B cell (primary cell): ENCODE measurements around the gene SYNE1. TPM values are rescaled to one million over a fixed set of nuclear protein-coding genes. Genes with fewer than 3 reads are reported as not detected.

Experiments used
- ATAC-seq: fragments of 200-7000 bp; cut with Tn5 transposase; one replicate; pipeline ENCODE4 v1.10.0; 2021; ENCODE audit warnings: low read depth, mild to moderate bottlenecking, moderate number of reproducible peaks, moderate library complexity
- CTCF ChIA-PET: fragments of 350-600 bp; sonication (Branson Sonifier 250); formaldehyde crosslinking; loops from one replicate; lab custom pipeline; 2021; ENCODE audit warnings: antibody characterized with exemption, inconsistent platforms; lab: Charles Lee
- POLR2A ChIA-PET: fragments of 350-600 bp; sonication (Branson Sonifier 250); formaldehyde crosslinking; loops from one replicate; lab custom pipeline; 2021; ENCODE audit warnings: antibody characterized with exemption; lab: Charles Lee
- DNase-seq: peaks from one replicate; pipeline ENCODE4 v3.0.0; 2013
- H2AFZ ChIP-seq: 2 replicates; pipeline ENCODE4 v1.6.1; 2012; ENCODE audit warnings: mild to moderate bottlenecking, low read depth, low read length; ENCODE audit not compliant: insufficient read depth, poor library complexity, severe bottlenecking
- H3K27ac ChIP-seq, 2 donors: 1 replicate in 1 of 2; 2 replicates in 1 of 2; pipeline ENCODE4 v1.5.1; 2012 to 2013; ENCODE audit warnings: low read length in 2 of 2, mild to moderate bottlenecking in 2 of 2, moderate library complexity in 1 of 2
- H3K27me3 ChIP-seq, 4 experiments: fragments of 200-600 bp in 1 of 4; sonication (generic) in 1 of 4; replicated peaks in 1 of 4; 1 replicate in 2 of 4; 2 replicates in 2 of 4; pipeline versions ENCODE4 v1.6.1 to v1.7.0; 2013 to 2016; ENCODE audit warnings: low read length in 3 of 4, mild to moderate bottlenecking in 2 of 4, mixed read lengths in 1 of 4, moderate library complexity in 1 of 4; ENCODE audit not compliant: insufficient read depth in 4 of 4, control insufficient read depth in 3 of 4; ENCODE audit errors: control extremely low read depth in 1 of 4
- H3K36me3 ChIP-seq, 2 experiments: replicated peaks in 1 of 2; 1 replicate in 1 of 2; 2 replicates in 1 of 2; pipeline versions ENCODE4 v1.6.1 to v1.7.1; 2013; ENCODE audit warnings: low read length in 1 of 2; ENCODE audit not compliant: insufficient read depth in 2 of 2, control insufficient read depth in 1 of 2; ENCODE audit errors: control extremely low read depth in 1 of 2, extremely low read depth in 1 of 2
- H3K4me1 ChIP-seq, 2 donors: fragments of 200-600 bp in 1 of 2; sonication (generic) in 1 of 2; 1 replicate in 1 of 2; 2 replicates in 1 of 2; pipeline versions ENCODE4 v1.5.1 to v1.6.1; 2013 to 2017; ENCODE audit warnings: low read length in 2 of 2; ENCODE audit not compliant: control insufficient read depth in 2 of 2, insufficient read depth in 2 of 2
- H3K4me2 ChIP-seq: replicated peaks from 2 replicates; pipeline ENCODE3; 2012; ENCODE audit warnings: mild to moderate bottlenecking, low read depth, low read length; ENCODE audit not compliant: poor library complexity, severe bottlenecking
- H3K4me3 ChIP-seq, 5 experiments: fragments of 200-600 bp in 1 of 5; sonication (generic) in 1 of 5; 1 replicate in 3 of 5; 2 replicates in 2 of 5; pipeline versions ENCODE4 v1.5.1 to v1.7.0; 2011 to 2016; ENCODE audit warnings: low read length in 4 of 5, mild to moderate bottlenecking in 4 of 5, low read depth in 2 of 5, control low read depth in 1 of 5, moderate library complexity in 1 of 5; ENCODE audit not compliant: insufficient read depth in 1 of 5; ENCODE audit errors: control extremely low read depth in 1 of 5, extremely low read depth in 1 of 5
- H3K79me2 ChIP-seq: fragments of 200-600 bp; sonication (generic); one replicate; pipeline ENCODE4 v1.6.0; 2016; ENCODE audit warnings: low read length; ENCODE audit not compliant: control insufficient read depth, insufficient read depth
- H3K9ac ChIP-seq: fragments of 200-600 bp; sonication (generic); 2 replicates; pipeline ENCODE4 v1.6.1; 2017; ENCODE audit warnings: mild to moderate bottlenecking, low read length, moderate library complexity
- H3K9me3 ChIP-seq, 3 donors: one replicate each; pipeline versions ENCODE4 v1.6.1 to v1.7.1; 2013; ENCODE audit warnings: low read length in 2 of 3; ENCODE audit not compliant: control insufficient read depth in 2 of 3, insufficient read depth in 1 of 3; ENCODE audit errors: control extremely low read depth in 1 of 3
- H4K20me1 ChIP-seq: 2 replicates; pipeline ENCODE4 v1.6.0; 2012; ENCODE audit warnings: mild to moderate bottlenecking, low read length; ENCODE audit not compliant: insufficient read depth, control insufficient read depth, poor library complexity, severe bottlenecking
- H3K27ac Mint-ChIP-seq: one replicate; pipeline ENCODE4 v1.8.0; 2021; ENCODE audit warnings: mixed read lengths
- H3K27me3 Mint-ChIP-seq: one replicate; pipeline ENCODE4 v1.8.0; 2021; ENCODE audit warnings: mixed read lengths
- H3K4me1 Mint-ChIP-seq: one replicate; pipeline ENCODE4 v1.8.0; 2021; ENCODE audit warnings: mixed read lengths
- H3K4me3 Mint-ChIP-seq: one replicate; pipeline ENCODE4 v1.8.0; 2021; ENCODE audit warnings: mixed read lengths
- H3K9me3 Mint-ChIP-seq: one replicate; pipeline ENCODE4 v1.8.0; 2022; ENCODE audit warnings: mixed read lengths; ENCODE audit not compliant: insufficient read depth
- EZH2 ChIP-seq: IDR thresholded peaks from 2 replicates; pipeline ENCODE4 v1.6.1; 2012; ENCODE audit warnings: borderline replicate concordance, low read depth, mild to moderate bottlenecking, moderate library complexity, low read length; ENCODE audit not compliant: insufficient read depth, poor library complexity, severe bottlenecking
- WGBS: methylation state at CpG from one replicate; pipeline ENCODE4 v1.1.5; 2013; ENCODE audit warnings: missing lambda C conversion rate; ENCODE audit not compliant: insufficient coverage; 5-methylcytosine and 5-hydroxymethylcytosine counted together
- intact Hi-C: fragments of 100-400 bp; cut with micrococcal nuclease; formaldehyde crosslinking; loops from one replicate; pipeline ENCODE4 v1.10.0; 2022
- polyA plus RNA-seq: library from polyadenylated mRNA; depleted of rRNA; stranded (reverse); fragments of >200 nt; gene quantifications from 2 replicates; pipeline ENCODE4 v1.2.3, GENCODE V29; 2012
- total RNA-seq, 2 donors: library from RNA; stranded (reverse); fragments of 120-200 nt in 1 of 2; gene quantifications; 1 replicate in 1 of 2; 2 replicates in 1 of 2; pipeline versions ENCODE4 v1.2.3 to v1.2.4, GENCODE V29; 2013 to 2022
- TF ChIP-seq, protein P1 (sequence below): fragments of 200-600 bp; IDR thresholded peaks from one replicate; pipeline ENCODE4 v1.8.0; 2022; ENCODE audit warnings: antibody characterized with exemption, mild to moderate bottlenecking

SYNE1 gene
- total and polyA plus RNA-seq, 2 donors (not counting 1 experiment from before 2014, with no cell fraction given) = 49.2 to 108 TPM

DNA sequence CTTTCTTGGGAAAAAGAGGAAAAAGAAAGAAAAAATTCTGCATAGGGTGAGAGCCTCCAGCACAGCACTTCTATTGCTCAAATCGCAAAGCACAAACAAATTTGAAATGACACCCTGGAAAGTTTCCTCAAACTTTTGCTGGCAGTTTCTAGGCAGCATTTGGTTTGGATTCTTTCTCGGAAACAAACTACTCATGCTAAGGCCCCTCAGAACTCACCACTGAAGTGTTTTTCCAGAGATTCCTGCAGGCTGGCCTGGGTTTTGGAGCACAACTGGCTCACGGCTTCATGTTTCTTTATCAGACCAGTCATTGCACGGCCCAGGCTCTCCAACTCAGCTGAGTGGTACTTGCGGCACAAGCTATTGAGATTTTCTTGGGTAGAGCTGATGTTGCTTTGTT lies 237.8 kb downstream of the SYNE1 start:
- H2AFZ ChIP-seq = no peak overlapping the region
- no peaks in the 10 kb centered on the region for H3K4me1 ChIP-seq
- H3K4me2 ChIP-seq = no peak overlapping the region
- no peaks in the 10 kb centered on the region for H3K36me3 ChIP-seq
- ChIA-PET POLR2A (no interaction called here), CTCF (no interaction called here)
- peaks cover 0 to under 1% (median 0%) of the 10 kb centered on the region in 4 experiments for H3K27me3 ChIP-seq
- H3K9me3 ChIP-seq = no peaks in the 10 kb centered on the region
- WGBS = 92% methylated on average over 3 of the region's 5 CpGs
- no peak overlapping the region for H3K27ac ChIP-seq
- DNase-seq (no peak), ATAC-seq (no peak)
- H3K9ac ChIP-seq = no peak overlapping the region
- intact Hi-C loops = no loop called here
- no peak overlapping the region for H3K27ac Mint-ChIP-seq
- peaks cover 3% of the 10 kb centered on the region for H3K27me3 Mint-ChIP-seq
- H3K4me1 Mint-ChIP-seq = no peaks in the 10 kb centered on the region
- no peak for TF ChIP-seq EZH2
- TF ChIP-seq, protein P1, sequence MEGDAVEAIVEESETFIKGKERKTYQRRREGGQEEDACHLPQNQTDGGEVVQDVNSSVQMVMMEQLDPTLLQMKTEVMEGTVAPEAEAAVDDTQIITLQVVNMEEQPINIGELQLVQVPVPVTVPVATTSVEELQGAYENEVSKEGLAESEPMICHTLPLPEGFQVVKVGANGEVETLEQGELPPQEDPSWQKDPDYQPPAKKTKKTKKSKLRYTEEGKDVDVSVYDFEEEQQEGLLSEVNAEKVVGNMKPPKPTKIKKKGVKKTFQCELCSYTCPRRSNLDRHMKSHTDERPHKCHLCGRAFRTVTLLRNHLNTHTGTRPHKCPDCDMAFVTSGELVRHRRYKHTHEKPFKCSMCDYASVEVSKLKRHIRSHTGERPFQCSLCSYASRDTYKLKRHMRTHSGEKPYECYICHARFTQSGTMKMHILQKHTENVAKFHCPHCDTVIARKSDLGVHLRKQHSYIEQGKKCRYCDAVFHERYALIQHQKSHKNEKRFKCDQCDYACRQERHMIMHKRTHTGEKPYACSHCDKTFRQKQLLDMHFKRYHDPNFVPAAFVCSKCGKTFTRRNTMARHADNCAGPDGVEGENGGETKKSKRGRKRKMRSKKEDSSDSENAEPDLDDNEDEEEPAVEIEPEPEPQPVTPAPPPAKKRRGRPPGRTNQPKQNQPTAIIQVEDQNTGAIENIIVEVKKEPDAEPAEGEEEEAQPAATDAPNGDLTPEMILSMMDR = no peak
- no peak overlapping the region for H3K4me3 ChIP-seq
- H3K4me3 Mint-ChIP-seq = no peak overlapping the region
- H3K9me3 Mint-ChIP-seq = no peaks in the 10 kb centered on the region
- no peaks in the 10 kb centered on the region for H3K79me2 ChIP-seq
- H4K20me1 ChIP-seq = no peaks in the 10 kb centered on the region

- no peak for DNase-seq
- intact Hi-C loops = no loop called here
- Histone ChIP-seq H3K79me2 (no peaks in the 10 kb centered on the region), H4K20me1 (no peaks in the 10 kb centered on the region), H3K4me3 (no peak overlapping the region), H3K9me3 (no peaks in the 10 kb centered on the region), H2AFZ (no peak overlapping the region), H3K4me2 (no peak overlapping the region), H3K27me3 (peaks cover 0 to 2% (median 0%) of the 10 kb centered on the region in 4 experiments), H3K4me1 (no peaks in the 10 kb centered on the region), H3K36me3 (no peaks in the 10 kb centered on the region), H3K27ac (no peak overlapping the region), H3K9ac (no peak overlapping the region)
- CTCF ChIA-PET = no interaction called here
- H3K4me1 Mint-ChIP-seq = no peaks in the 10 kb centered on the region
- H3K4me3 Mint-ChIP-seq = no peak overlapping the region
- H3K27ac Mint-ChIP-seq = no peak overlapping the region
- no peak for ATAC-seq
- TF ChIP-seq EZH2 = no peak
- TF ChIP-seq, protein P1 = no peak
- H3K9me3 Mint-ChIP-seq = no peaks in the 10 kb centered on the region
- peaks cover 3% of the 10 kb centered on the region for H3K27me3 Mint-ChIP-seq
- POLR2A ChIA-PET = no interaction called here
These were observed 238.2 kb downstream of the SYNE1 start for GRCh38 chr6:152398993-152399392.
